SK-N-SH (cell line): ENCODE data around the gene RABIF. TPM values are rescaled to one million over a fixed set of nuclear protein-coding genes. Genes with fewer than 3 reads are reported as not detected.
A peak's percentile ranks its signal among the peaks of the same experiment; 100 is the strongest.

Experiments
- CTCF ChIA-PET: fragments of 300-600, 350-600 bp; formaldehyde crosslinking; extraction: SDS; loops from one replicate; lab custom pipeline; 2021; lab: Yijun Ruan, JAX
- POLR2A ChIA-PET: fragments of 350-600 bp; sonication (Branson Sonifier 250); formaldehyde crosslinking; extraction: SDS; loops from one replicate; lab custom pipeline; 2020; ENCODE audit warnings: antibody characterized with exemption, inconsistent platforms; lab: Yijun Ruan, JAX
- DNase-seq: peaks from one replicate; pipeline ENCODE4 v3.0.0; 2012
- H2AFZ ChIP-seq: fragments of 200-600 bp; sonication (generic); 2 replicates; pipeline ENCODE4 v1.8.1; 2016; ENCODE audit warnings: antibody characterized with exemption, mild to moderate bottlenecking, low read depth
- H3F3A ChIP-seq: fragments of 200-600 bp; sonication (generic); replicated peaks from 2 replicates; pipeline ENCODE3; 2016; ENCODE audit warnings: antibody characterized with exemption, mild to moderate bottlenecking; ENCODE audit not compliant: insufficient read depth
- H3K27ac ChIP-seq, 2 experiments: fragments of 200-500 bp in 1 of 2; fragments of 200-600 bp in 1 of 2; sonication (Bioruptor generic) in 1 of 2; sonication (generic), shearing (Covaris generic) in 1 of 2; 2 replicates each; pipeline versions ENCODE4 v1.5.1 to v1.6.1; 2014 to 2016; ENCODE audit warnings: low read depth in 2 of 2, inconsistent platforms in 1 of 2, low read length in 1 of 2, mild to moderate bottlenecking in 1 of 2, mixed read lengths in 1 of 2
- H3K27me3 ChIP-seq: fragments of 200-600 bp; sonication (generic), shearing (Covaris generic); 2 replicates; pipeline ENCODE4 v1.6.1; 2016; ENCODE audit warnings: mixed run types; ENCODE audit not compliant: insufficient read depth
- H3K36me3 ChIP-seq, 2 experiments: fragments of 200-500 bp in 1 of 2; fragments of 200-600 bp in 1 of 2; sonication (Bioruptor generic) in 1 of 2; sonication (generic) in 1 of 2; replicated peaks in 1 of 2; 2 replicates each; pipeline versions ENCODE3 to v1.5.1; 2014 to 2016; ENCODE audit warnings: low read length in 1 of 2, mild to moderate bottlenecking in 1 of 2; ENCODE audit not compliant: insufficient read depth in 2 of 2, control insufficient read depth in 1 of 2
- H3K4me1 ChIP-seq, 2 experiments: fragments of 200-500 bp in 1 of 2; fragments of 200-600 bp in 1 of 2; sonication (Bioruptor generic) in 1 of 2; sonication (generic), shearing (Covaris generic) in 1 of 2; 2 replicates each; pipeline versions ENCODE4 v1.5.1 to v1.6.1; 2014 to 2016; ENCODE audit warnings: low read depth in 1 of 2, low read length in 1 of 2, mixed run types in 1 of 2; ENCODE audit not compliant: insufficient read depth in 2 of 2, control insufficient read depth in 1 of 2
- H3K4me2 ChIP-seq: fragments of 200-600 bp; sonication (generic), shearing (Covaris generic); 2 replicates; pipeline ENCODE4 v1.6.1; 2017; ENCODE audit warnings: mixed run types
- H3K4me3 ChIP-seq, 2 experiments: fragments of 200-500 bp in 1 of 2; fragments of 200-600 bp in 1 of 2; sonication (Bioruptor generic) in 1 of 2; sonication (generic), shearing (Covaris generic) in 1 of 2; 2 replicates each; pipeline versions ENCODE4 v1.5.1 to v1.8.1; 2014 to 2016; ENCODE audit warnings: low read depth in 2 of 2, inconsistent platforms in 1 of 2, low read length in 1 of 2, mild to moderate bottlenecking in 1 of 2, mixed read lengths in 1 of 2, moderate library complexity in 1 of 2
- H3K79me2 ChIP-seq: fragments of 200-600 bp; sonication (generic); 2 replicates; pipeline ENCODE4 v1.8.1; 2017; ENCODE audit warnings: mild to moderate bottlenecking; ENCODE audit not compliant: insufficient read depth
- H3K9ac ChIP-seq: fragments of 200-600 bp; sonication (generic); 2 replicates; pipeline ENCODE4 v1.6.1; 2017; ENCODE audit warnings: mixed run types
- H3K9me2 ChIP-seq: fragments of 200-600 bp; sonication (generic); 2 replicates; pipeline ENCODE4 v1.6.1; 2017; ENCODE audit warnings: mixed run types
- H3K9me3 ChIP-seq: fragments of 200-600 bp; sonication (generic); 2 replicates; pipeline ENCODE4 v1.6.1; 2017; ENCODE audit warnings: mixed run types, mild to moderate bottlenecking, moderate library complexity
- H4K20me1 ChIP-seq: fragments of 200-600 bp; sonication (generic); 2 replicates; pipeline ENCODE4 v1.6.1; 2017; ENCODE audit warnings: mild to moderate bottlenecking, mixed run types; ENCODE audit not compliant: insufficient read depth
- ELF1 ChIP-seq: IDR thresholded peaks from 2 replicates; pipeline ENCODE4 v1.4.0; 2012
- FOSL2 ChIP-seq: IDR thresholded peaks from 2 replicates; pipeline ENCODE4 v1.4.0; 2012; ENCODE audit warnings: low read depth, mild to moderate bottlenecking, moderate library complexity, borderline replicate concordance
- GATA2 ChIP-seq: sonication (generic); formaldehyde crosslinking; IDR thresholded peaks from 2 replicates; pipeline ENCODE4 v1.5.0; 2020; ENCODE audit warnings: mild to moderate bottlenecking, missing genetic modification reagents
- MAX ChIP-seq: IDR thresholded peaks from 2 replicates; pipeline ENCODE4 v1.4.0; 2012; ENCODE audit warnings: low read depth
- NRF1 ChIP-seq: IDR thresholded peaks from 2 replicates; pipeline ENCODE4 v1.6.1; 2012; ENCODE audit warnings: low read depth, mild to moderate bottlenecking, low read length
- RFX5 ChIP-seq: IDR thresholded peaks from 2 replicates; pipeline ENCODE4 v1.6.1; 2012; ENCODE audit warnings: mild to moderate bottlenecking, improper control_type of control experiment, low read length
- TAF1 ChIP-seq: IDR thresholded peaks from 2 replicates; pipeline ENCODE4 v1.6.1; 2012; ENCODE audit warnings: low read depth, mild to moderate bottlenecking, low read length, moderate library complexity, borderline replicate concordance
- TCF12 ChIP-seq: IDR thresholded peaks from 2 replicates; pipeline ENCODE4 v1.4.0; 2012
- YY1 ChIP-seq: IDR thresholded peaks from 2 replicates; pipeline ENCODE4 v1.4.0; 2012; ENCODE audit warnings: low read depth, mild to moderate bottlenecking
- WGBS: methylation state at CpG from one replicate; pipeline ENCODE4 v1.1.6; 2017; ENCODE audit warnings: low lambda C conversion rate; 5-methylcytosine and 5-hydroxymethylcytosine counted together
- polyA plus RNA-seq, 3 experiments: library from polyadenylated mRNA; depleted of rRNA; stranded (reverse); fragments of >200 nt; gene quantifications; 2 replicates each; pipeline ENCODE4 v1.2.3, GENCODE V29; 2012
- TF ChIP-seq, protein P1 (sequence below): IDR thresholded peaks from 2 replicates; pipeline ENCODE4 v1.6.1; 2012; ENCODE audit warnings: mild to moderate bottlenecking, low read depth, low read length, moderate library complexity

The RABIF gene
- polyA plus RNA-seq, 1 of the 3 experiments (the other 2 are of a cell fraction), result 10.7 TPM

DNA sequence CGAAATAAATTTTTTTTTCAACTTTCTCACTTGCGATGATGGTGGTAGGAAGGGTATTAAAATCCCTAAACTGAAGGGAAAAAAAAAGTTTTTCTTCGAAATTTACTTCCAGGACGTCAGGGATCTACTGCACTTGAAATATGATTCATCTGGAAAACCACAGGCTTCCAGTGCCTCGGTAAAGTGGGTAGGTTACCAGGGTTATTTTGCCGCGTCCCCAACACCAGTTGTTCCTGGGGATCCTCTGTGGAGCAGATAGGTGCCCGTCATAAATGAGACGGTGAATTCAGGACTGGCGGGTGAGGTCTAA is 773 bp downstream of the RABIF start:
- H3K4me1 ChIP-seq, result peaks cover 0 to 8% of the 10 kb centered on the region in 2 experiments; a peak in 2 of 4 replicates
- peaks cover under 1% of the 10 kb centered on the region; the same call in 1 of the 2 replicates for H4K20me1 ChIP-seq
- H3K27me3 ChIP-seq, result no peaks in the 10 kb centered on the region
- peaks cover 47% of the 10 kb centered on the region for H3K79me2 ChIP-seq
- H3K9ac ChIP-seq, result peak overlapping the region; percentile 68
- peak overlapping the region; percentile 84 to 90 for H3K4me3 ChIP-seq
- H3K4me2 ChIP-seq, result peak overlapping the region; percentile 81
- H2AFZ ChIP-seq, result peak overlapping the region; percentile 80
- TF ChIP-seq FOSL2 (0 out of 2 replicates have a peak, but pooled peaks have one; percentile 20), ELF1 (no peak), TAF1 (no peak)
- no peaks in the 10 kb centered on the region for H3K9me2 ChIP-seq
- peak overlapping the region; percentile 84 to 99 for H3K27ac ChIP-seq
- peaks cover 15 to 33% of the 10 kb centered on the region in 2 experiments for H3K36me3 ChIP-seq
- H3K9me3 ChIP-seq, result no peaks in the 10 kb centered on the region
- peaks cover 40% of the 10 kb centered on the region for H3F3A ChIP-seq
- WGBS, result under 1% methylated on average over 10 of the region's 10 CpGs
- no peak for DNase-seq
- ChIA-PET CTCF (interaction anchor here (0.7 kb wide), 1 partner anchor 111 kb away, joined by 3 read pairs; no protein-coding TSS in a partner anchor), POLR2A (interaction anchor here (0.8 to 1.2 kb wide), 2 partner anchors 77 to 119 kb away, joined by 4 read pairs; partner anchors contain the start of genes PCAT6 and TMEM183A)

DNA sequence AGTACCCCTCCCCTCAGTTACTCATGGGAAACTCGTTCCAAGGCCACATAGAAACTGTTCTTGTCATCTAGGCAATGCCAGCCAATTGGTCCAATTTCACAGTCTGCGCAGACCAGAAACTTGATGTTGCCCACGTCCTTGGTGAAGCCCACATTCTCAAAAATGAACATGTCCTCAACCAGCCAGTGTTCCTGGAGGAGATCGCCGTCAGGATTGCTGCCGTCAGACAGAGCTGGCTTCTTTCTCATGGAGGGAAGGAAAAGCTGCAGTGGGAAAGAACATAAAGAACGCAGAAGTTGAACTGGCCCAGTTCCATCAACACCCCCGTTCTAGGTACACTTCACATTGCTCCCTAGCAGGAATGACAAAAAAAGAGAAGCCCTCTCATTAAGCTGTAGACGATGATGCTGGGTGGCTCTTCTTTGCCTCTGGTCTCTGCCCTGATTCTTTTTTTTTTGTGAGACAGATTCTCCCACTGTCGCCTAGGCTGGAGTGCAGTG is 7.9 kb downstream of the RABIF start:
- no peak for DNase-seq
- TF ChIP-seq RFX5 (no peak), TCF12 (no peak), GATA2 (CRISPR knock-in tag) (no peak), NRF1 (no peak), MAX (no peak), YY1 (no peak)
- TF ChIP-seq, protein P1, sequence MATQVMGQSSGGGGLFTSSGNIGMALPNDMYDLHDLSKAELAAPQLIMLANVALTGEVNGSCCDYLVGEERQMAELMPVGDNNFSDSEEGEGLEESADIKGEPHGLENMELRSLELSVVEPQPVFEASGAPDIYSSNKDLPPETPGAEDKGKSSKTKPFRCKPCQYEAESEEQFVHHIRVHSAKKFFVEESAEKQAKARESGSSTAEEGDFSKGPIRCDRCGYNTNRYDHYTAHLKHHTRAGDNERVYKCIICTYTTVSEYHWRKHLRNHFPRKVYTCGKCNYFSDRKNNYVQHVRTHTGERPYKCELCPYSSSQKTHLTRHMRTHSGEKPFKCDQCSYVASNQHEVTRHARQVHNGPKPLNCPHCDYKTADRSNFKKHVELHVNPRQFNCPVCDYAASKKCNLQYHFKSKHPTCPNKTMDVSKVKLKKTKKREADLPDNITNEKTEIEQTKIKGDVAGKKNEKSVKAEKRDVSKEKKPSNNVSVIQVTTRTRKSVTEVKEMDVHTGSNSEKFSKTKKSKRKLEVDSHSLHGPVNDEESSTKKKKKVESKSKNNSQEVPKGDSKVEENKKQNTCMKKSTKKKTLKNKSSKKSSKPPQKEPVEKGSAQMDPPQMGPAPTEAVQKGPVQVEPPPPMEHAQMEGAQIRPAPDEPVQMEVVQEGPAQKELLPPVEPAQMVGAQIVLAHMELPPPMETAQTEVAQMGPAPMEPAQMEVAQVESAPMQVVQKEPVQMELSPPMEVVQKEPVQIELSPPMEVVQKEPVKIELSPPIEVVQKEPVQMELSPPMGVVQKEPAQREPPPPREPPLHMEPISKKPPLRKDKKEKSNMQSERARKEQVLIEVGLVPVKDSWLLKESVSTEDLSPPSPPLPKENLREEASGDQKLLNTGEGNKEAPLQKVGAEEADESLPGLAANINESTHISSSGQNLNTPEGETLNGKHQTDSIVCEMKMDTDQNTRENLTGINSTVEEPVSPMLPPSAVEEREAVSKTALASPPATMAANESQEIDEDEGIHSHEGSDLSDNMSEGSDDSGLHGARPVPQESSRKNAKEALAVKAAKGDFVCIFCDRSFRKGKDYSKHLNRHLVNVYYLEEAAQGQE, result no peak
- POLR2A ChIA-PET, result no interaction called here

More for the DNA sequence above, 7.9 kb downstream of the RABIF start:
- no peak overlapping the region for H2AFZ ChIP-seq
- H3K9ac ChIP-seq, result no peak overlapping the region
- no peak overlapping the region for H3K27ac ChIP-seq
- peaks cover 5% of the 10 kb centered on the region; the same call in 1 of the 2 replicates for H4K20me1 ChIP-seq
- 95% methylated on average over 10 of the region's 10 CpGs for WGBS
- no peaks in the 10 kb centered on the region for H3F3A ChIP-seq
- H3K9me2 ChIP-seq, result no peaks in the 10 kb centered on the region
- H3K4me3 ChIP-seq, result no peak overlapping the region
- H3K9me3 ChIP-seq, result no peaks in the 10 kb centered on the region
- peaks cover 39% of the 10 kb centered on the region for H3K79me2 ChIP-seq
- H3K4me2 ChIP-seq, result no peak overlapping the region
- H3K36me3 ChIP-seq, result peaks cover 14 to 29% of the 10 kb centered on the region in 2 experiments
- CTCF ChIA-PET, result no interaction called here
- no peaks in the 10 kb centered on the region for H3K27me3 ChIP-seq
- no peaks in the 10 kb centered on the region for H3K4me1 ChIP-seq
